ENCODE data around the gene SLC7A5.
A peak's percentile ranks its signal among the peaks of the same experiment; 100 is the strongest.

The SLC7A5 gene

DNA sequence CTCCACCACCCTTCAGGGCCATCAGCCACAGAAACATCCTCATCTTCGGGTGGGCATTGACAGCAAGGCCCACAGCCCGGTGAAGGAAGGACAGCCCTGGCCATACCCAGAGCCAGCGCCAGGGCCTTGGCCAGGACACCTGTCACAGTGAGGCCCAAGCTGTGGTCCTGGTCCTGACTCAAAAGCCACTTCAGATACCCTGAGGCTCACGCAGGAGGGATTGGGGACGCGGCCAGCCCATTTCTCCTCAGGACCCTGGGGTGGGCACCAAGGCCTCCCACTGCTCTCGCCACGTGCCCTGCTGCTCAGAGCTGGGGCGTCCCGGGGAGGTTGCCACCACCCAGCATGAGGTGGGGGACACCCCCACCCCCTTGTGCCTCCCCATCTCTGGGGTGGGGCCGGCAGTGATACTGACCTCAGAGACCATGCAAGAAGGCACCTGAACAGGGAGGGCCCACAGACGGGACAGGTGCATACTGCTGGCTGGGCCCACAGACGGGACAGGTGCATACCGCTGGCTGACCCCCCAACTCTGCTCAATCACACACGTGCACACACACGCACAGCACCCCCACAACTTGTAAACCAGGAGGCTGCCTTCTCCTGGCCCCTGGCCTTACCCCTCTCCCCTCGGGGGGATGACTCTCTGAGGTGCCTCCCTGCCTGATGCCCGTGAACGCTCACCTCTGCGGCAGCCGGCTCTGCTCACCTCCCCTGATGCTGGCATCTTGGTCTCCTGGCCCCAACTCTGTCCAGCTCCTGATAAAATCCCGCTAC, 14.2 kb downstream of the SLC7A5 start:
- no peak overlapping the region for H3K4me3 ChIP-seq
- no peaks in the 10 kb centered on the region for H3K9me3 ChIP-seq
- peaks cover 99% of the 10 kb centered on the region for H3K4me1 ChIP-seq
- TF ChIP-seq Cebpa-rat (IDR thresholded peaks at IDR 0.05), result no peak
- peaks cover 65% of the 10 kb centered on the region for H3K36me3 ChIP-seq
- H3K9ac ChIP-seq, result peak overlapping the region; percentile 70
- peak overlapping the region; percentile 96 for H3K4me2 ChIP-seq
- H3K27me3 ChIP-seq, result no peaks in the 10 kb centered on the region
- H3K27ac ChIP-seq, result peak overlapping the region; percentile 75
- H4K20me1 ChIP-seq, result peaks cover 97% of the 10 kb centered on the region

DNA sequence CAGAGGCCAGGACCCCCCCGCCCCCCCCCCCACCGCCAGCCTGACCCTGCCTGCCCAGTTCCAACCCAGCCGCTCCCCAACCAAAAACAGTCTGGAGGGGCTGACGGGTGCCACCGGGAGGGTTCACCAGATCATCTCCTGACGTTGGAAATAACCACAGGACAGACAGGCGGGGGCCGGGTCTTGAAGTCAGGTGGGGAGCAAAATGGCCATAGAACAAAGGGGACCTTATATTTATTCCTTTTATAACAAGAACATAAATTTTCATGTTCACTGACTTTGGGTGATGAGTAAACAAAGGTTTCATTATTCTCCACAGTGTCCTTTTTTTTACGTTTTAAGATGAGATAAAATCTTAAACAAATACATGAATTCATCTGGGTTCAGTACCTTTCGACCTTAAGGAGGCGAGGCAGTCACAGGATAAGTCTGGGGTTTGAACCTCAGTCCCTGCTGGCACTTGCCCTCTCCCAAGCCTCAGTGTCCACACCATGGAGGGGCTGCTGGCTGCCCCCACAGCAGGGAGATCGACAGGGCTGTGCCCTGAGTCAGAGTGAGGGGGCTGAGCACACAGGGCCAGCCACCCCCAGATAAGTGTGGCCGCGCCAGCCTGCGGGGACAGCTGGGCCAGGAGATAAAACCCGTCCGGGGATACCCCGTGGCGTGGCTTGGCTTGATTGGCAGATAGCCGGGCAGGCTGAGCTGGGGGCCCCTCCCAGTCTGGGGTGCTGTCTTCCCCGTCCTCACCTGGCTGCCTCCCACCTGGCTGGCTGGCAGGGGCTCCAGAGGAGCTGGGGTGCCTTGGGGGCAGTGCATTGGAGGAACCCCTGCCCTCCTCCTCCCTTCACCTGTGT, 15.0 kb downstream of the SLC7A5 start:
- H3K27me3 ChIP-seq, result no peaks in the 10 kb centered on the region
- H3K4me1 ChIP-seq, result peaks cover 99% of the 10 kb centered on the region
- no peak for TF ChIP-seq Cebpa-rat (IDR thresholded peaks at IDR 0.05)
- H3K4me2 ChIP-seq, result peak overlapping the region; percentile 96
- H3K4me3 ChIP-seq, result no peak overlapping the region
- no peaks in the 10 kb centered on the region for H3K9me3 ChIP-seq
- H3K27ac ChIP-seq, result peak overlapping the region; percentile 89
- peaks cover 97% of the 10 kb centered on the region for H4K20me1 ChIP-seq
- peak overlapping the region; percentile 79 for H3K9ac ChIP-seq
- peaks cover 69% of the 10 kb centered on the region for H3K36me3 ChIP-seq

DNA sequence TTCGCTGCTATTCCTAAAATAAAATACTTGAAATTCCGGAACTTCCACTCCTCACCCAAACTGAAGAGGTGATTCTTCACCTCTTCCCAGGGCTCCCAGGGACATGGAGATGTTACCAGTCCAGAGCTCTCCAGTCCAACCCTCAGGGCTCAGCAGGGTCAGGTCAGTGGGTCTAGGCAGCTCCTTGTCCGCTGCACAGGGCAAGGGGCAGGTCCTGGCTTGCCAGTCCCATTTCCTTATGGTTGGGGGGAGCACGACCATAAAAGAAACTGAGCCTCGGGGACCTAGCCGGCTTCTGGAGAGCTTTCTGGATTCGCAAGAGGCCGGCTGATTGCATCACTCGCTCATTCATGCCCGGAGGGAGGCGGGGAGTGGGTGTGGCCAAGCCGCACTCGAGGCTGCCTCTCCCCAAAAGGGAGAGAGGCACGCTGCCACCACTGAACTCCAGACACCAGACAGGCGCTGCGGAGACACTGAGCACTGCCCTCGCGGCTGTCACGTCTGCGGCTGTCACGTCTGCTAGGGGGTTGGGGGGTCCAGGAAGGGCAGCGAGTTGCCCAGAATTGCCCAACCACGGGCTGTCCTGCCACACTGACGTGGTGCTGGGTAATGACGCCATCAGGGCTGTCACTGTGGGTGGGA, 15.8 kb downstream of the SLC7A5 start:
- Histone ChIP-seq H3K36me3 (peaks cover 73% of the 10 kb centered on the region), H3K4me3 (peak overlapping the region; percentile 34; the same call in 1 of the 2 replicates), H3K4me2 (peak overlapping the region; percentile 96), H4K20me1 (peaks cover 97% of the 10 kb centered on the region), H3K9me3 (no peaks in the 10 kb centered on the region), H3K27ac (peak overlapping the region; percentile 89), H3K9ac (peak overlapping the region; percentile 79), H3K4me1 (peaks cover 99% of the 10 kb centered on the region), H3K27me3 (no peaks in the 10 kb centered on the region)
- TF ChIP-seq Cebpa-rat (IDR thresholded peaks at IDR 0.05), result peak; percentile 99

DNA sequence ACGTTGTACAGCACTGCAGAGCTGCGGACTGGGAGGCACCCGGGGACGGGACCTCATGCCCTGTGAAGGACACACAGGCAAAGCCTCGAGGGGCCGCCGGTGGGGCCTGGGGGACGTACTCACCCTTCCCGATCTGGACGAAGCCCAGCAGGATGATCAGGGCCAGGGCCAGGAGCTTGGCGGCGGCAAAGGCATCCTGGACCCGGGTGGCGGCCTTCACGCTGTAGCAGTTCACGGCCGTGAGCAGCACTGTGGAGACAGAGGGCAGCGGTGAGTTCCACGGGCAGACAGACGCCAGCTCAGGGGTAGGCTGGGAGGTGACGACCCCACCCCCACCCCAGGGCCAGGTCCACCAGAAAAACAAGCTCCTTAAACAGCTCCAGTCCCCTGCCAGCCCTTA, 17.7 kb downstream of the SLC7A5 start:
- Histone ChIP-seq H4K20me1 (peaks cover 97% of the 10 kb centered on the region), H3K4me1 (peaks cover 99% of the 10 kb centered on the region), H3K27ac (peak overlapping the region; percentile 89)

DNA sequence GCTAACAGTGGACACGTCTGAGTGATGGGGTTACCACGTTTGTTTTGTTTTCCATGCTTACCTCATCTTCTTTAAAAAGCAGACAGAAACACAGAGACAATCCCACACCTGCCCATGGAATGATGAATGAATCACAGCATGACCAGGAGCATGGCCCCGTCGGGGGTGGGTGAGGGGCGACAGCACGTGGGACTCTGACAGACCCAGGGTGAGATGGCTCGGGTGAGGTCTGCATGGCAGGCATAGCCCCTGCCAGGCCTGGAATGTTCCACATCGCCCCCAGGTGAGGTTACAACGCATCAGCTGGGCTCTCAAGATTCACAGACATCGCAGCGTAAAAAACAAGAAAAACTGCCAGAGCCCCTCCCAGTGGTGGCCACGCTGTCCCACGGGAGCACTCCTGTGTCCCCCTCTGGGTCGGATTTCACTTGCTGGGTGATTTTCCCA, 18.1 kb downstream of the SLC7A5 start:
- Histone ChIP-seq H3K9me3 (no peaks in the 10 kb centered on the region), H3K4me1 (peaks cover 99% of the 10 kb centered on the region), H3K9ac (peak overlapping the region; percentile 79), H3K4me2 (peak overlapping the region; percentile 96), H3K27me3 (no peaks in the 10 kb centered on the region), H4K20me1 (peaks cover 97% of the 10 kb centered on the region), H3K36me3 (peaks cover 87% of the 10 kb centered on the region), H3K4me3 (peak overlapping the region; percentile 34; the same call in 1 of the 2 replicates), H3K27ac (peak overlapping the region; percentile 89)
- no peak for TF ChIP-seq Cebpa-rat (IDR thresholded peaks at IDR 0.05)

More for the DNA sequence above, 17.7 kb downstream of the SLC7A5 start:
- peaks cover 84% of the 10 kb centered on the region for H3K36me3 ChIP-seq
- H3K9ac ChIP-seq, result peak overlapping the region; percentile 79
- H3K27me3 ChIP-seq, result no peaks in the 10 kb centered on the region
- no peaks in the 10 kb centered on the region for H3K9me3 ChIP-seq
- peak overlapping the region; percentile 34; the same call in 1 of the 2 replicates for H3K4me3 ChIP-seq
- peak overlapping the region; percentile 96 for H3K4me2 ChIP-seq
- TF ChIP-seq Cebpa-rat (IDR thresholded peaks at IDR 0.05), result no peak

DNA sequence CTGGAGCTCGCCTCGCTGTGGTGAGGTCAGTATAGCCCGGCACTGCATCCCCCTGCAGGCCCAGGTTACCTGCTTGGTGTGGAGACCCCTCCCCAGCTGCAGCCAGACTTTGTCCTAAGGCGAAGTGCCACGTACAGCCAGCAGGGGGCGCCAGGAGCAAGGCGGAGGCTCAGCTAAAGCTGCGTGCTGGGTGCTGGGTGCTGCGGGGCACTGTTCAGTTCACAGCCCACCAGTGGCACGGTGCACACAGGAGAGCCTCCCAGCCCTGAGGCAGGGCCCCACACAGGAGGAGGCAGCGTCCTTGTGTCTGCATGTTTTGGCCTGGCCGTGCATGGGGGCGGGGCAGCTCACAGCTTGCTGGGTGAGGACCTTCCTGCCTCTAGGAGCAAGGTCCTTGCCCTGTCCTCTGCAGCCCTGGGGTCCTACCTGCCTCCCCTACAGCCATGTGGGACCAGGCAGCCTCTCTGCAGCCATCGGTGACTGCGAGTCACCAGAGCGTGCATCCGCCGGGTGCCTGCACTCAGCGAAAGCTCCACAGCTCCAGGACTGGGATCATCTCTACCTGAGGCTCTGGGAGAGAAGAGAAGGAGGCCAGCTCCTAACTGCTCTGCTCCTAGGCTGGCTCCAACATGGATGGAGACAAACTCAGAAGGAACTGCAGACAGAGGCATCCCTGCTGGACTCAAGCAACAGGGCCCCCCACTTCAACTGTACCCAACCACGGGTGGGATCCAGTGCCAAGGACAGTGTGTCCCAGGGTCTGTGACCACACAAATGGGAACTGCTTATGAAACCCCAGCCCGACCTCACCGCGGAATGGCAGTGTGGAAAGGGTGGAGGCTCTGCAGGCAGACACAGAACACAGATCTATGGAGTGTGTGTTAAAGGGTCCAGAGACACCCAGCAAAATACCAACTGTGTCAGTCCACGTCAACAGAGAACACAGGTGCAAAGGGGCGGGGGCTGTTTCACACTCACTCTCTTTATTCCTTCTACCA, 19.0 kb downstream of the SLC7A5 start:
- Histone ChIP-seq H3K4me2 (peak overlapping the region; percentile 96), H3K27me3 (no peaks in the 10 kb centered on the region), H3K27ac (0 out of 2 replicates have a peak overlapping the region, but pooled peaks have one; percentile 15), H3K4me1 (peaks cover 99% of the 10 kb centered on the region), H3K4me3 (peak overlapping the region; percentile 34; the same call in 1 of the 2 replicates), H3K36me3 (peaks cover 86% of the 10 kb centered on the region), H3K9me3 (no peaks in the 10 kb centered on the region), H4K20me1 (peaks cover 97% of the 10 kb centered on the region), H3K9ac (peak overlapping the region; percentile 79)
- no peak for TF ChIP-seq Cebpa-rat (IDR thresholded peaks at IDR 0.05)

DNA sequence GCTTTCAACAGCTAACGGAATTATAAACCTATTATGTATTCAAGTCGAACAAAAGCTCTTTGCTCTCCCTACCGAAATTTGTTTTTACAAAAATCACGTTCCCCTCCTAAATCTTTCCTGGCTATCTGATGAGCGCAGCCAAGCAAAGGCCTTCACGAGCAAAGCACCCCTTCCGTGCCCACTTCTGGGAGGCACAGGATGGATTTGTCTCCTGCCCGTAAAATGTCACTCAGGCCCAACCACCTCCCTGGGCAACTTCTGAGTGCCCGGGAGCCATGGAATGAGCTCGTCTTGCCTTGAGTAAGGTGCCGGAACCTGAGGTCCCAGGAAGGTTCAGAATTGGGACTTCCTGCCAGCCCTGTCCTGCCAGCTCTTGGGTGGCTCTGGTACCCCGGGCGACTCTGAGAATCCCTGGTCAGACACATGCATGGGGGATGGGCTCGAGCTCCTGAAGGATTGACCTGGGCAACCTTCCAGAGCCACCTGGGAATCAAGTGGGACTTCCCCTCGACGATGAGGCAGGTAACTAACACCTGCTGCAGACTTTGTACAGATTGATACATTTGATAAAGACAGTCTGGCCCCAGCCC, 19.8 kb downstream of the SLC7A5 start:
- no peaks in the 10 kb centered on the region for H3K9me3 ChIP-seq
- H4K20me1 ChIP-seq, result peaks cover 97% of the 10 kb centered on the region
- no peak for TF ChIP-seq Cebpa-rat (IDR thresholded peaks at IDR 0.05)
- H3K9ac ChIP-seq, result no peak overlapping the region
- H3K4me2 ChIP-seq, result peak overlapping the region; percentile 96
- peaks cover 83% of the 10 kb centered on the region for H3K36me3 ChIP-seq
- no peaks in the 10 kb centered on the region for H3K27me3 ChIP-seq
- H3K4me3 ChIP-seq, result no peak overlapping the region
- H3K4me1 ChIP-seq, result peaks cover 99% of the 10 kb centered on the region
- H3K27ac ChIP-seq, result no peak overlapping the region

DNA sequence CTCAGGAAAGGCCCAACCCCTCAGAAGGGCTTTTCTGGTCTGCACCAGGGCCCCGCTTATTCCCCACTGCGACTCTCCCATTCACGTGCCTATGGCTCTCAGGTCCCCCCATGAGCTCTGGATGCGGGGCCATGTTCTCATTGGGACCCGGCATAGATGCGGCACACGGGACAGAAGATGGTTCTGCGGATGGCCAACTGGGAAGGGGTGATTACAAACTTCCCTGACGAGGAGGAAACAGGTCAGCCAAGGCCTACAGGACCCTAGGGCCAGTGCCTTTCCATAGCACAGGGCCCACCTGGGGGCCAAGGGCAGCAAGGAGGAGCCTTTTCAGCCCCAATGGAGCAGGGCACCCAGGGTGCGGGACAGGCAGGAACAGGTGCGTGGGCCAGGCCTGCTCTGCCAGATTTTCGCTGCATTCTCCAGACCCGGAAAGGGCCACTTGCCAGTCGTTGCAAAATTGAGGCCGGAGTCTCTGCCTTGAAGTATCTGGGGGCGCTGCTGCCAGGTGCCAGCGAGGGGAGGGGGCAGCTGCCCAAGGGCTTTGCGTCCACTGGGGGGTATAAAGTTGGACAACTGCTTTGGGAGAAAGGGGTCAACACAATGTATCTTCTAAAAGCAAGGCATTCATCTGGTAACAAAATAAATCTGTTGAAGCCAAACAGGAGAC, 20.5 kb downstream of the SLC7A5 start:
- Histone ChIP-seq H3K4me2 (peak overlapping the region; percentile 81; the same call in 1 of the 2 replicates), H3K27ac (no peak overlapping the region), H3K4me1 (peaks cover 100% of the 10 kb centered on the region), H3K27me3 (no peaks in the 10 kb centered on the region), H4K20me1 (peaks cover 99% of the 10 kb centered on the region), H3K9ac (no peak overlapping the region), H3K9me3 (no peaks in the 10 kb centered on the region), H3K36me3 (peaks cover 89% of the 10 kb centered on the region), H3K4me3 (no peak overlapping the region)
- no peak for TF ChIP-seq Cebpa-rat (IDR thresholded peaks at IDR 0.05)

Data from BLaER1 (cell line).